Ovary (tissue), 3 donors: ENCODE data around the gene KHDRBS2.

Source experiments
- EP300 ChIP-seq: sonication (generic); formaldehyde crosslinking; IDR thresholded peaks from one replicate; pipeline ENCODE4 v1.6.1; 2017; ENCODE audit warnings: antibody characterized with exemption
- POLR2A ChIP-seq: fragments of 450-650 bp; IDR thresholded peaks from one replicate; pipeline ENCODE4 v1.6.1; 2017; ENCODE audit warnings: antibody characterized with exemption, mild to moderate bottlenecking, moderate library complexity
- TF ChIP-seq, protein P1 (sequence below), 3 donors: fragments of 450-650 bp in 2 of 3; fragments of 200-600 bp in 1 of 3; IDR thresholded peaks; one replicate each; pipeline versions ENCODE4 v1.5.1 to v1.8.0; 2016 to 2022; ENCODE audit warnings: antibody characterized with exemption in 3 of 3, mild to moderate bottlenecking in 1 of 3
- donor health status: DM: no; HTN: no; CAD: no.

DNA sequence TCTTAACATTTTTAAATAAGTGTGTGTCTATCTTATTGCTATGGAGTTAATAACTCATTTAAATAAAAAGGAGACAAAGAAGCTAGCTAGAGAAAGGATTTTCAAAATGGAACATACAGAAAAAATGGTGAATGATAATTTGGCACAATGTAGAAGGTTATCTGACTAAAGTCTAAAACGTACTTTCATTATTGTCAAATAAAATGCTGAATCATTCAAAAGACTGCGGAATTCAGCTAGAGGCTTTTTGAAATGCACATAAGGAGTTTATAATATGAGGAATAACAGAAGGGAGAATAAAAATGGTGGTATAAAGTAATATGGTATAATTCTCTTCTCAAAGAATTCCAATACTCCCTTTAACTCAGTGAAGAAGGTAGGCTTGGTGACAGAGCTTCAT is 597.9 kb downstream of the KHDRBS2 start:
- TF ChIP-seq, protein P1, sequence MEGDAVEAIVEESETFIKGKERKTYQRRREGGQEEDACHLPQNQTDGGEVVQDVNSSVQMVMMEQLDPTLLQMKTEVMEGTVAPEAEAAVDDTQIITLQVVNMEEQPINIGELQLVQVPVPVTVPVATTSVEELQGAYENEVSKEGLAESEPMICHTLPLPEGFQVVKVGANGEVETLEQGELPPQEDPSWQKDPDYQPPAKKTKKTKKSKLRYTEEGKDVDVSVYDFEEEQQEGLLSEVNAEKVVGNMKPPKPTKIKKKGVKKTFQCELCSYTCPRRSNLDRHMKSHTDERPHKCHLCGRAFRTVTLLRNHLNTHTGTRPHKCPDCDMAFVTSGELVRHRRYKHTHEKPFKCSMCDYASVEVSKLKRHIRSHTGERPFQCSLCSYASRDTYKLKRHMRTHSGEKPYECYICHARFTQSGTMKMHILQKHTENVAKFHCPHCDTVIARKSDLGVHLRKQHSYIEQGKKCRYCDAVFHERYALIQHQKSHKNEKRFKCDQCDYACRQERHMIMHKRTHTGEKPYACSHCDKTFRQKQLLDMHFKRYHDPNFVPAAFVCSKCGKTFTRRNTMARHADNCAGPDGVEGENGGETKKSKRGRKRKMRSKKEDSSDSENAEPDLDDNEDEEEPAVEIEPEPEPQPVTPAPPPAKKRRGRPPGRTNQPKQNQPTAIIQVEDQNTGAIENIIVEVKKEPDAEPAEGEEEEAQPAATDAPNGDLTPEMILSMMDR (IDR thresholded peaks at IDR 0.05), result no peak
- TF ChIP-seq POLR2A (no peak), EP300 (no peak)
